Renal cortex interstitium (tissue), 11 donors: ENCODE measurements around the gene ZCWPW1. TPM values are rescaled to one million over a fixed set of nuclear protein-coding genes. Genes with fewer than 3 reads are reported as not detected.

ENCODE experiments used
- DNase-seq, 11 donors: peaks; one replicate each; pipeline ENCODE4 v3.0.0-alpha.2; 2013; ENCODE audit warnings: low read depth in 9 of 11, low spot score in 4 of 11; ENCODE audit errors: extremely low read depth in 1 of 11
- polyA plus RNA-seq, 3 donors: library from polyadenylated mRNA; unstranded; fragments of 120-200 nt; gene quantifications; one replicate each; pipeline ENCODE4 v1.2.1, GENCODE V29; 2013; ENCODE audit not compliant: insufficient read length in 3 of 3

Gene ZCWPW1
- polyA plus RNA-seq, 3 donors = 4.7 to 7.5 (median 5.9) TPM

- no peak for DNase-seq
Measured at GRCh38 chr7:100415448-100415847, 13.1 kb downstream of the ZCWPW1 start.

- DNase-seq = no peak
Measured at GRCh38 chr7:100413889-100414288, 14.6 kb downstream of the ZCWPW1 start.

DNA sequence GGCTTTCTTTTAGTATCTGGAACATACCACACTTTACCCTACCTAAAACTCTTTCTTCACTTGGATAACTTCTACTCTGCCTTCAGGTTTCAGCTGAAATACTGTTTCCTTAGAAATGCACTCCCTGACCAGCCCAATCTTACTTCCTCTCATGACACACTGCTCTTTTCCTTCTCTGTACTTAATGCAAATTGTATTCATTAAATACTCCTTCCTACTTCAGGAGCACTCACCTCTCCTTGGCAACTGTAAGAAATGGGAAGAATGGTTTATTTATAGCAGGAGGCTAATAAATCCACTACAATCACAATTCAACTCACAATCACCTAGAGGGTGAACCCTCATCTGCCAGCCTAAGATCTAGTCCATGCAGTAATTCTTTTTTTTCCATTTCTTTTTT is 15.2 kb downstream of the ZCWPW1 start:
- no peak for DNase-seq

GRCh38 chr7:100411101-100411500 is 17.4 kb downstream of the ZCWPW1 start:
- DNase-seq = no peak

GRCh38 chr7:100407285-100408180 is 21.0 kb downstream of the ZCWPW1 start:
- DNase-seq = peak in 6 of 11 donors; percentile 39 to 63 (median 44)

GRCh38 chr7:100406767-100407166 is 21.7 kb downstream of the ZCWPW1 start:
- no peak for DNase-seq

DNA sequence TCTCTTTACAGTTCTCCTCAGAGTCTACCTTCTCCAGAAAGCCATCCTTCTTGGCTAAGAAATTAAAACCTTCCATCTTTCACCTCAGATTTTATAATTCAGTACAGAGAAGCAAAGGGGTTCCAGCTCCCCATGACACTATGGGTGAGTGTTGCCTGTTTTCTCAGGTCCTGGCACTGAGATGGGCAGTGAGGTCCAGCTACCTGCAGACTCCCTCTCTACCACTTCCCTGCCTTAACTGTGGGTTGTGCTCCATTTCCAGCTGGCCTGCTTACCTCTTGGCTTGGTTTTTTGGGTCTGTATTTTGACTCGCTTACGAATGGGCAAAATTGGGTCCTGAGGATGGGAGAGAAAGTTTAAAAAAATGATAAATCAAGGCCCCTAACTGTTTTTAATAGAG is 26.3 kb downstream of the ZCWPW1 start:
- DNase-seq = no peak

DNA sequence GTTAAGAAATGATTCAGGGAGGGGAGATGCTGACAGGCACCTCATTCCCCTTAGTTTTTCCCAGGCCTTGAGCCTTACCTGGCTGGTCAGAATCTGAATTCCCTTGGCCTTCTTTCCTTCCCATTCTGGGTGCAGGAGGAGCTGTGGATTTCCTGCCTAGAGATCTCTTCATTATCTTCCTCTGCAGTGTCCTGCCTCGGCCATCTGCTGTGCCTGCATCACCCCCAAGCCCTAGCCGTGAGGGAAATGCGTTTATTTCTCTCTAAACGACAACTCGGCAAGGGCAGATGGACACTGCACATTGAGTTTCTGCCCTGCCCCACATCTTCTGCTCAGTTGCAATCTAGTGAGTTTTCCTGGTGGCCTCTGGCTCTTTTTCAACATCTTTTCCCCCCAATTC is 26.7 kb downstream of the ZCWPW1 start:
- DNase-seq = no peak

DNA sequence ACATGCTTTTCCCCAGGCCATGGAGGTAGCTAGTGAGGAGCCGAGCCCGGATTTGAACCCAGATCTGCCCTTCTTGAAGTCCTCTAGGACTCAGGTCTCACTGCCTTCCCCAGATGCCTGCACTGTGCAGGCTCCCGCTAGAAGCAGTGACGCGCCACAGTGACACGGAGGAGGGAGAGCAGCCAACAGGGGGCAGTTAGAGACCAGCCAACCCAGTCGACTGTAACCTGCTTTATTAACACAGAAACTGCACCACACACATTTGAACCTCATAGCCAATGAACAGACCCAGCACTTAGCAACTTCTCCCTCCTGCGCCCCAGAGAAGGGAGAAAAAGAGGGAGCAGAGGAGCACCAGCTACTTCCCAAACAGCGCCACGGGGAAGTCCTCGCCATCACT is 27.8 kb downstream of the ZCWPW1 start:
- DNase-seq = peak in 9 of 11 donors; percentile 13 to 38 (median 32)

DNA sequence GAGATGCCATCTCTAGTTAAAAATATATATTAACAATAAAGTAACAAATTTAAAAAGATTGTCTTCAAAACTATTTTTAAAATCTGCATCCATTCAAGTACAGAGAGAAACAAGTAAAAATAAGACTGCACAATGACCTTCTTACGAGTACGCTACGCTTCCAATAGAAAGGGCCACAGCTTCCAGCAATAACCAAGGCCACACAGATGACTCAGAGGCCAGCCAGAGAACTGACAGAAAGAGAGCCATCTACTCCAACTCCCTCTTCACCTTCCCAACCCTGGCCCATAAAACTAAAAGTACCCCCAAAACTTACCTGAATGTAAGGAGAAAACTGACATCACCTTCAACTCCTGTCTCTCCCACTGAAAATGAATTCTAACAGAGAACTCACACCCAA is 28.5 kb downstream of the ZCWPW1 start:
- no peak for DNase-seq

- DNase-seq = no peak
Measured at GRCh38 chr7:100398239-100398638, 30.3 kb downstream of the ZCWPW1 start.

DNA sequence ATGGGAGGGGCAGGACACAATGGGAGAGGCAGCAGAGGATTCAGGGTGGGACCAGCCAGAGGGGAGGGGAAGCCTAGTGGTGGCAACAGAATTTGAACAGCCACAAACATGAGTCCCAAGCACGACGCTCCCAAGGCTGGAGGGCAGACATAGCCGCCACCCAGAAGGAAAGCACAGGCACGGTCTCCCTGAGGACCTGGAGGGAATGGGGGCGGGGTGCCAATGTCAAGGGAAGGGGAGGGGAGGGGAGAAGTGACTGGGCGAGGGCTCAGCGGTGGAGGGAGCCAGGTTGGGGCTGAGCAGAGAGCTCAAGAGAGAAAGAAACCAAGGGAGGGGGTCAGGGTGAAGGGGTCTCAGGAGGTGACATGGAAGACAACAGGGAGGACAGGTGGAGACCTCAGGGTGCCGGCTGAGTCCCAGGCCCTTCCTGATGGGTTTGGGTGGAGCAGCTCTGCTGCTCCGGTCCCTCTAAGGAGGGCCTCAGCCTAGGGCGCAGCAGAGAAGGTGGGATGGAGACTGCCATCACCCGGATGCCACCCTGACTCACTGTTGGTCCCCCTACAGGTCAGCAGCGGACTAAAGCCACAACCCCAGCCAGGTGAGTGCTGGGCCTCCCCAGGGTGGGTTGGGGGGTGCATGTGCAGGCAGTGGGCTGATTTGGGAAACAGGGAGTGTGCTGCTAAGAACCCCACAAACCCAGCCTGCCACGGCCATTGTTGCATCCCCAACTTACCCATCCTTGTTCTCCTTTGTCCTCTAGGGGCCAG is 31.0 kb downstream of the ZCWPW1 start:
- DNase-seq = no peak

GRCh38 chr7:100396421-100396982 is 32.0 kb downstream of the ZCWPW1 start:
- DNase-seq = no peak

- no peak for DNase-seq
Measured at GRCh38 chr7:100394077-100394476, 34.4 kb downstream of the ZCWPW1 start.

DNA sequence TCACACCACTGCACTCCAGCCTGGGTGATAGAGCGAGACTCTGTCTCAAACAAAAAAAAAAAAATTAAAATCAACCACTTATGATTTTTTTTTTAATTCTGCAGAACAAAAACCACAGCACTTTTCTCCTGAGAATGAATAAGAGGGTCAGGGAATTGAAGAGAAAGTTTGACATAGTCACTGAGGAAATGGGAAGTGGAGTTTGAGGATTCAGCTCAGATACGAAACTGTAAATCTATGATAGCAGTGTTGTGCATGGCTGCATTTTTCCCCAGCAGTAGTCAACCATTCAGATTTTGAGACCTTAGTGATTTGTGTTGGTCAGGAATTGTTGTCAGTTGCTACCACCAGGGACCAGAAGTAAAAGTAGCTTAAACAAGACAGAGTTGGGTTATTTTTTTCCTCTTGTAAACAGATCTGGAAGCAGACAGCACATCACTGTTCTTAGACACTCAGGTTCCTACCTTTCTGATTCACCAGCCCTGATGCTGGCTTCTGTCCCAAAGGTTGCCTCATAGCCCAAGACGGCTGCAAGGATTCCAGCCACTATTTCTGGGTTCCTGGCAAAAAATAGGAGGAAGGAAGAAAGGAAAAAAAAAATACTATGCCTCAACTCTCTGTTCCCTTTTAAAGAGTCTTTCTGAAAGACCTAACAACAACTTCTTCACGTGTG is 35.1 kb downstream of the ZCWPW1 start:
- no peak for DNase-seq

DNA sequence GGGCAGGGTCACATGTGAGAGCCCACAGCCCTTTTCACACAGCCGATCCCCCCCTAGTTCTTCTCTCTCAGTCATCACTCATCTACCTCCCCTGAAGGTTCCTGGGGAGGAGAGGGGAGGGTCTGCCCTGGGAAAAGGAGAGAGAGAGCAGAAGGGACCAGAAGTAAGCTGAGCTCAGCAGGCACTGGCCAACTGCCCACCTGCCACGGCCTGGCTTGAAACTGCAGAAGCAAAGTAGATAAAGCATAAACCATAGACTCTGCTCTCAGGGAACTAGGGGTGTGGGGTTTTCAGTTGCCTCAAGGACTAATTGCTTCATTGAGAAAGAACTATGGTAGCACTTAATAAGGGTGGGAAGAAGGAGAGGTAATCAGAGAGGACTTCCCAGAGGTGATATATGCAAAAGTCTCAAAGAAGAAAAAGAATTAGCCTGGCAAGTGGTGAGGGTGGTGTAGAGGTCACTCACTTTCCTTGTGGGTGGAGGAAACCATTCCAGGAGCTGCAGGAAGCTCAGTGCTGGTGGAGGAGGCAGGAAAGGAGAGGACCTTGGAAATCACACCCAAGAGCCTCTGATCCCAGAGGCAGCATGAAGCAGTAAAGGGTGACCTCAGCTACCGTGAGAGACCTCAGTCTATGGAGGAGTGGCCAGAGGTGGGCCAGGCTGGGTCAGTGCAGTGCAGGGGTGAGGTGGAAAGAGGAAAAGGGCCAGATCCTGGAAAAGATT is 38.1 kb downstream of the ZCWPW1 start:
- DNase-seq = no peak

GRCh38 chr7:100389437-100390088 is 38.9 kb downstream of the ZCWPW1 start:
- no peak for DNase-seq

DNA sequence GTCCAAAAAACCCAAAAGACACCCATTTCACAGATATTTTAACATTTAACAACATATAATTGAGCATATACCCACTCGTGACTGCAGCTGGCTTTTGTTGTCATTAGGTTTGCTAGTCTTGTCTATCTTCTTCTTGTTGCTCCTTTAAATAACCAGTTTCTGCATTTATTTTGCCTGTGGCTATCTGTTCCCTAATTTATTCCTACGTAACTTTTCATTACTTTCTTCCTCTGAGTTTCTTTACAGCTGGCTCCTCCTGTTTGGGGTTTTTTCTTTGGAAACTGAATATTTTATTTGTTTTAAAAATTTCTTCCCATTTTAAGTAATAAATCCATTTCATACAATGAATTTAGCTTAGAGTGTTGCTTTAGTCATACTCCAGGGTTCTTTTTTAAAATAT is 40.8 kb downstream of the ZCWPW1 start:
- DNase-seq = no peak
